Endometrium (tissue), 2 donors: Measurements from ENCODE around the gene NPL.

Experiments
- FAIRE-seq: peaks from 2 replicates; lab custom pipeline; 2012; peaks lifted over from hg19 to GRCh38; lab: Jason Lieb, UNC
- donor health status: control.
- donor health status: control.

NPL gene

GRCh38 chr1:182823220-182823619, 33.6 kb downstream of the NPL start:
- no peak for FAIRE-seq

GRCh38 chr1:182826892-182827291, 37.3 kb downstream of the NPL start:
- no peak for FAIRE-seq

- no peak for FAIRE-seq
Observed at GRCh38 chr1:182829285-182829932, 39.8 kb downstream of the NPL start.

- FAIRE-seq: no peak
Observed at GRCh38 chr1:182833271-182833670, 43.7 kb downstream of the NPL start.

DNA sequence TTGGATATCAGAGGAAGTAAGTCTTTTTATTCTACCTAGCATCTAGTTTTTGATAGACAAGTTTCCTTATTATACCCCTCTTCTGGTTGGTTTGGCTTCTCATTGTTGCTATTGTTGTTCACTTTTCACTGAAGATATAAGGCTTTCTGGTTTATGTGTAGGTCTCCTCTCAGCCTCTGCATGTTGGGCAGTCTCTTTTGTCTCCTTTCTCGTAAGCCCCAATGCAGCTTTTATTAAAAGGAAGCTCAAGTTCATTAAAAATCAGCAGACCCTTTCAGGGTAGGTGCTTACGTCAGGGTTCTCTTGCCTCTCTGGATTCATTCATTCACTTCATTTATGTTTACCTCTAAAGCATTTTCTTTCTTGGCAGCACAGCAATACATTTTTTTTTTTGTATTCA, 44.8 kb downstream of the NPL start:
- FAIRE-seq: no peak

GRCh38 chr1:182835806-182836205, 46.2 kb downstream of the NPL start:
- no peak for FAIRE-seq

GRCh38 chr1:182839209-182840066, 49.9 kb downstream of the NPL start, which contains the start of gene DHX9:
DHX9 (plus strand) TSS chr1:182839347; CDS start chr1:182842567, 3,220 bp downstream.
- FAIRE-seq: no peak

GRCh38 chr1:182841368-182841988, 51.9 kb downstream of the NPL start:
- no peak for FAIRE-seq

- FAIRE-seq: no peak
Observed at GRCh38 chr1:182842265-182842664, 52.7 kb downstream of the NPL start.

GRCh38 chr1:182845379-182845778, 55.8 kb downstream of the NPL start:
- FAIRE-seq: no peak

- FAIRE-seq: no peak
Observed at GRCh38 chr1:182845894-182846293, 56.3 kb downstream of the NPL start.

DNA sequence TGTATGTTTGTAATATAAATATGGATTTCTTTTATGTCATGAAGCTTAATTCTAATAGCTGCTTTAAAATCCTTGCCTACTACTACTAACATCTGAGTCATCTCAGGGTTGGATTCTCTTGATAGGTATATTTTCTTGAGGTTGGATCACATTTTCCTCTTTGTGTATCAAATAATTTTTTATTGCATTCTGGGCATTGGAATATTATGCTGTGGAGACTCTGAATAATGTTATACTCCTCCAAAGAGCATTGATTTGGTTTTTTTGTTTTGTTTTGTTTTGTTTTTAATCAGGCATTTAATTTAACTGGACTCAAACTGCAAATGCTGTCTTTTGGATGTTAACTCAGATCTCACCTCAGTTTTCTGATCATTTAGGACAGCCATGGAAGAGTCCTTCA, 57.5 kb downstream of the NPL start:
- FAIRE-seq: no peak

- no peak for FAIRE-seq
Observed at GRCh38 chr1:182848736-182849135, 59.2 kb downstream of the NPL start.

- no peak for FAIRE-seq
Observed at GRCh38 chr1:182850319-182850718, 60.7 kb downstream of the NPL start.

- no peak for FAIRE-seq
Observed at GRCh38 chr1:182851825-182852224, 62.3 kb downstream of the NPL start.

DNA sequence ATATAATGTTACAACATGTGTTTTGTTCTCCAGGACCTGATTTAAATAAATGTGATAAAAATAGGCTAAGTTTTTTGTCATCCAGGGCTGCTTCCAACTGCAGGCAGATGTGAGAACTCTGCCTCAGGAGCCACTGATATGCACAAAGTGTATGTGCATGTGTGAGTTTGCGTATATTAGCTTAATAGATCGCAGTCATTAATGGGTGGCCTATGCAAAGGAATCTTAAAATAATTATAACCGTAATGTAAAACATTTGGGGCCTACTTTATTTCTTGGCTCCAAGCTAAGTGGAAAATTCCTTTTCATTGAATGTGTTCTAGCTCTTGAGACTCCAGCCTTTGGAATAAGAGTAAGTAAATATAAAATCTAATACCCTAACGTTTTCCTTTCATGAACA, 66.3 kb downstream of the NPL start:
- FAIRE-seq: no peak

DNA sequence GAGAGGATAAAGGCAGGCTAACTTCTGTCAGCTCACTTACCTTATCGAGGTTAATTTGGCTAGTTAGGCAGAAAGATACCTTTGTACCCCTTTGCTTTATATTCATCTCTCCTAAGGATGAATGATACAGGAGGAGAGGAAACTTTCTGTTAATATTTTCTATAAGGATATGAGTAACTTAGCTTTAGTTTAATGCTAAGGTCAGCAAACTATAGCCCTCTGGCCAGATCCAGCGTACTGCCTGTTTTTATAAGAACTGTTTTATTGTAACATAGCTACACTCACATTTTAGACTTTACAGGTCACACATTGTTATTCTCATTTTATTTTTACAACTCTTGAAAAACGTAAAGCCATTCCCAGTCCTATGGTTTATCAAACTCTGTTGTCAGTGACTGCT, 67.6 kb downstream of the NPL start:
- no peak for FAIRE-seq

DNA sequence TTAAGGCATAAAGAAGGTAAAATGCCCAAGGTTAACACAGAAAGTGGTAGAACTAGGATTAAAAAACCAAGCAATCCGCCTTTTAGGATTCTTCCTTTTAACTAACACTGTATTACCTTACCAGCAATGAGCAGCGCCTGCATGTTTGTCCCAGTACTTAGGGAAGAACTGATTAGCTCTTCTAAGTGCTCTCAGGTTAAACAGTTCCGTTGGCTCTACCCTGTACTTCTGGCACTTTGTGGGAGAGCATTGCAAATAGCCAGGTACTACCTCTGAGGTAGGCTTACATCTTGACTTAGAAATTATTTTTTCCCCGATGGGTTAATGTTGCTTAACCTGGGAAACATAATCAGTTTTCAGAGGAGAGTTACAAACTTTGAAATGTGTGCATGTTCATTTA, 71.1 kb downstream of the NPL start:
- no peak for FAIRE-seq

DNA sequence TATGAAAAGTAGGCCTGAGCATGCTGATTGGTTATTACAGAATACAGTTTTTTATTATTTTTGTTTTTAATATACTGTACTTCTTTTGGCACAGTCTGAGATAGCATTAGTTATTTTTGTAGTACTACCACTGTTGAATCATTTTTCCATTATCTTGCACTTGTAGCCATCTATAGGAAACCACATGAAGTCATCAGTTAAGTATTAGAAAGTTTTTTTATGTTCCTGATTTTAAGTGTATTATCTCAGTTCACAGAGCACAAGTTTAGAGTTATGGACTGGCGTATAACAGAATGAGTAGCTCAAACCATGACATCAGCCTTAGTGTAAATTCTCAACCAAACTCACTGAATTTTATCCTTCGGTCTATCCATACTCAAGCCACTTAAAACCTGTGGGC, 72.4 kb downstream of the NPL start:
- FAIRE-seq: no peak

DNA sequence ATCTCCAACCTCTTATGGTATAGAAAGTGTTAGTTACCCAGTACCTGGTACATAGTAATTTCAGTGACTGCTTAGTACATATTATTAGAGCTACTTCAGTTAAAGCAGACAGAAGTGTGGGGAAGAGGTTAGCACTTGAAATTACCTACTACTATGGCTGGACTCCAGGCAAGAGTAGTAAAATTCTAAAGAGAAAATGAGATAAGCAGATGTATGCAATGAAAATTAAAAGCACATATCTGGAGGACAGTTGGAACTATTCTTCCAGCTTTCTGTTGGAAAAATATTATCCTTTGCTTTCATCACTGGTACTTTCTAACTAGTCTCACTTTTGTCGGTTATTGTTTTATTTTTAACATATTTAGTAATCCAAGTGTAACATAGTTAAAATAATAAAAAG, 73.3 kb downstream of the NPL start:
- FAIRE-seq: no peak

DNA sequence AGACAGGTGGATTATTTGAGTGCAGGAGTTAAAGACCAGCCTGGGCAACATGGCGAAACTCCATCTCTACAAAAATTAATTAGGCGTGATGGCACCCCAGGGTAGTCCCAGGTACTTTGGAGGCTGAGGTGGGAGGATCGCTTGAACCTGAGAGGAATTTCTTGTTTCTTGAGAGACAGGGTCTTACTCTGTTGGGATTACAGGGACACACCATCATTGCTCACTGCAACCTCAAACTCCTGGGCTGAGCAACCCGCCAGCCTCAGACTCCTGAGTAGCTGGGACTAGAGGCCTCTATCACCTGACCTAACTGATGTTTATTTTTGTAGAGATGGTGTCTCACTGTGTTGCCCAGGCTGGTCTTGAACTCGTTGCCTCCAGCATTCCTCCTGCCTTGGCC, 74.4 kb downstream of the NPL start:
- FAIRE-seq: no peak

GRCh38 chr1:182867861-182868260, 78.3 kb downstream of the NPL start:
- FAIRE-seq: no peak

- FAIRE-seq: no peak
Observed at GRCh38 chr1:182869241-182869666, 79.7 kb downstream of the NPL start.
